Right renal pelvis (tissue), 4 donors: ENCODE data around the gene HGFAC. TPM values are rescaled to one million over a fixed set of nuclear protein-coding genes. Genes with fewer than 3 reads are reported as not detected.

Experiments used
- DNase-seq, 4 donors: peaks; one replicate each; pipeline ENCODE4 v3.0.0-alpha.2; 2013; ENCODE audit warnings: low read depth in 4 of 4, low spot score in 3 of 4, missing footprints in 1 of 4
- polyA plus RNA-seq, 4 donors: library from polyadenylated mRNA; unstranded; fragments of 120-200 nt; gene quantifications; one replicate each; pipeline ENCODE4 v1.2.1, GENCODE V29; 2013; ENCODE audit not compliant: insufficient read length in 4 of 4

The HGFAC gene
- polyA plus RNA-seq, 4 donors = 0.97 to 1.6 (median 1.3) TPM

GRCh38 chr4:3423406-3423805, 18.4 kb upstream of the HGFAC start:
- DNase-seq = no peak

DNA sequence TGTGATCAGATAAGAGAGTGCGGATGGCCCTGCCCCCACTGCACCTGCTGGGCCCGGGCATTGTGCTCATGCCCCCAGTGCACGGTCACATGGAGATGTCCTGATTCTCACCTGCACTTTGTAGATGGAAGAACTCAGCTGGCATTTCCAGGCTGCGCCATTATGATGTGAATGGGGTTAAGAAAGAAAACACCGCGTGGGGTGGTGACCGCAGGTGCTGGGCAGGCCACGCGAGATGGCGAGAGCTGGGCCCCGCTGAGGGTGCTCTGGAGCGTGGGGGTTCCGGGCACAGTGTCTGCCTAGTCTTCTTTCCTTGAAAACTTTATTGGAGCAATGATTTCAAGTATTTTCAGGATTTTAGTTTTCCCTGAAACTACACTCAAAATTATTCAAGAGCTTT, 17.8 kb upstream of the HGFAC start:
- no peak for DNase-seq

DNA sequence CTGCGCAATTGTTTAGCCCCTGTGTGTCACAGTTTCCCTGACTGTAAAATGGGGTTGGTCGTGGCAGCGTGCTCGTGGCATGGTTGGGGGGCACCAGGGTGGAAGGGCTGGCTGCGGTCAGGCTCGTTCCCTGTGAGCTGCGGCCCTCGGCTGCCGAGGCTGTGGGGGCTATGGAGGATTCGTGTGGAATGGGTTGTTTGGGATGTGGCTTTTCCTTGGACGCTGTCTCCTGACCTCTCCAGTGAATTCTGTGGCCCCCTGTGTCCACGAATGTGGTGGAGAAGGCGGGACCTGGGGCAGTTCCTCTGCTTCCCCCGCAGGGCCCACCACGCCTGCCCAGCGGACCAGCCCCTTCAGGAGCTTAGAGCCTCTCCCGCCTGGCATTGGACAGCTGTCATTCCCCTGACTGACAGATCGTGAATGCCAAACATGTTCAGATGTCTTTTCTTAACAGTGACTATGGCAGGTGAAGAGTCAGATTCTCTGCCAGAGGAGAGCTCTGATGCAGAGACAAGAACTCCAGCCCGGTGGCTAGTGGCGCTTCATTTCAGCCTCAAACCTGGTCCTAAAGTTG, 17.2 kb upstream of the HGFAC start:
- no peak for DNase-seq

DNA sequence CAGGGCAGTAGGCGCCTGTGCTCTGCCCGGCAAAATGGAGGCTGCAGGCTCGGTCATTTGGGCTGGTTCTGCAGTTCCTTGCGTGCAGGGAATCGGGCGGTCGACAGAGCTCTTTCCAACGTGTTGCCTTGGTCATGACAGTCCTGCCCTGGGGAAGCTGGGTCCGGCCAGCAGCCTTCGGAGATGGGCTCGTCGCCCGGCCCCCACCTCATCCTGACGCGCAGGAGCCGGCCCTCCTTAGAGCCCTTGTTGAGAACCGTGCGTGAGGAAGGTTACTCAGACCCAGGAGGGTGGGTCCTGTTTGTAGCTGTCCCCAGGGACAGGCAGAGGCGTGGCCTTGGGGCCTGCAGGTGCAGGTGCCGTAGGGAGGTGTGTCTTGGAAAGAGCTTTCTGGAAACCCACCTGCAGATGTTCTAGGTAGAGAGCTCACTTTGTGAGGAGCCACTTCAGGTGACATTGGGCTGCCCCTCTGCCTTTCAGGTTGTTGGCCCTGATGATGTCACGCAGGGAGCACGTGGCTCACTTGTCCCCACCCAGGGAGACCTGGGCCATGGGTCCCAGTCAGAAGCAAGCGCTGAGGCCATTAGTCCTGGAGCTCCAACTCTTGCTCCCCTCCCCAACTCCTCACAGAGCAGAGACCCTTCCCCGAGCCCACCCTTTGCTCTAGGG, 15.2 kb upstream of the HGFAC start:
- no peak for DNase-seq

DNA sequence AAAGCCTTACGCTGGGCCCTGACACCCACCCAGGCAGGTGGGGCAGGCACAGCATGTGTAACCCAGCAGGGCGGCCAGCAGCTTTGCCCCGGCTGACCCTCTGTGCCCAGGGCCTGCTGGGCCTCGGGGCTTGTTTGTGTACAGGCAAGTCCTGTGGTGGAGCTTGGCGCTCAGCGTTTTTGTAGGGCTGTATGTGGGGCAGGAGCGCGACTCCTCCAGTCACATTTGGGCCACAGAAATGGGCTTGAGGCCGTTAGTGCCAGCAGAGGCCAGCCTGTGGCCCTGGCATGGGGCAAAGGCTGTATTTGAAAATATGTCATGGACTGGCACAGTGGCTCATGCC, 14.7 kb upstream of the HGFAC start:
- DNase-seq = no peak

DNA sequence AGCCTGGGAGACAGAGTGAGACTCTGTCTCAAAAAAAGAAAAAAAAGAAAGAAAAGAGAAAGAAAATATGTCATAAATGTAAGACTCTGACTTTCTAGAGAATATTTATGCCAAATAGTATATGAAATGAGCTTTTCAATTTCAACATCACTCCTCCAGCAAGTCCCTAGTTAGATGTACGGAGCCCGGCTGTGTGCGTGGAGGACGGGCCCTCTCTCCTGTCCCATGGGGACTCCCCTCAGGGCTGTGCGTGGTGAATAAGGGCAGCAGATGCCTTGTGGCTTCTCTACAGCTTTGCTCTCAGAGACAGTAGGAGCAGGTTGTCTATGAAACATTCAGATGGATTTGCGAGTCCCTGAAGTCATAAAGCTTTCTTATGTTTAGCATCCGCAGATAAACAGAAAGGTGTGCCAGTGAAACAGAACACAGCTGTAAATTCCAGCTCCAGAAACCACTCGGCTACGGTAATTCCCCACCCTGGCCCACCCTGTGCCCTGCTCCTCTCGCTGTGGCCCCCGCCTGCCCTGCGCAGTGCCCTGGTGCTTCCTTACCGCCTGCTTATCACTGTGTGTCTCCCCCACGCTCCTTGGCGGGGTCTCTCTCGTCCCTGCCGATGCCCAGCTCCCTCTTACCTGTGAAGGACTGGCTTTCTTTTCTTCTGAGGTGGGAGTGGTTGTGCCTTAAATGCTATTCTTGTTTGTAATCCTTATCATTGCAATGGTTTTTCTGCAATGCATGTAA, 13.9 kb upstream of the HGFAC start:
- DNase-seq = no peak

- DNase-seq = no peak
These were observed 12.1 kb upstream of the HGFAC start for GRCh38 chr4:3429651-3430050.

DNA sequence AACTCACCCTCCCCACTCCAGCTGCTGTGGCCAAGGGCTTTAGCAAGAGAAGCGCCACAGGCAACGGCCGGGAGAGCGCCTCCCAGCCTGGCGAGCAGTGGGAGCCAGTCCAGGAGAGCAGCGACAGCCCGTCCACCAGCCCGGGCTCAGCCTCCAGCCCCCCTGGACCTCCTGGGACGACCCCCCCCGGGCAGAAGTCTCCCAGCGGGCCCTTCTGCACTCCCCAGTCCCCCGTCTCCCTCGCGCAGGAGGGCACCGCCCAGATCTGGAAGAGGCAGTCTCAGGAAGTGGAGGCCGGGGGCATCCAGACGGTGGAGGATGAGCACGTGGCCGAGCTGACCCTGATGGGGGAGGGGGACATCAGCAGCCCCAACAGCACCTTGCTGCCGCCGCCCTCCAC, 11.2 kb upstream of the HGFAC start:
- no peak for DNase-seq

GRCh38 chr4:3431446-3431993, 10.2 kb upstream of the HGFAC start:
- no peak for DNase-seq

- no peak for DNase-seq
These were observed 9.4 kb upstream of the HGFAC start for GRCh38 chr4:3432381-3432790.

DNA sequence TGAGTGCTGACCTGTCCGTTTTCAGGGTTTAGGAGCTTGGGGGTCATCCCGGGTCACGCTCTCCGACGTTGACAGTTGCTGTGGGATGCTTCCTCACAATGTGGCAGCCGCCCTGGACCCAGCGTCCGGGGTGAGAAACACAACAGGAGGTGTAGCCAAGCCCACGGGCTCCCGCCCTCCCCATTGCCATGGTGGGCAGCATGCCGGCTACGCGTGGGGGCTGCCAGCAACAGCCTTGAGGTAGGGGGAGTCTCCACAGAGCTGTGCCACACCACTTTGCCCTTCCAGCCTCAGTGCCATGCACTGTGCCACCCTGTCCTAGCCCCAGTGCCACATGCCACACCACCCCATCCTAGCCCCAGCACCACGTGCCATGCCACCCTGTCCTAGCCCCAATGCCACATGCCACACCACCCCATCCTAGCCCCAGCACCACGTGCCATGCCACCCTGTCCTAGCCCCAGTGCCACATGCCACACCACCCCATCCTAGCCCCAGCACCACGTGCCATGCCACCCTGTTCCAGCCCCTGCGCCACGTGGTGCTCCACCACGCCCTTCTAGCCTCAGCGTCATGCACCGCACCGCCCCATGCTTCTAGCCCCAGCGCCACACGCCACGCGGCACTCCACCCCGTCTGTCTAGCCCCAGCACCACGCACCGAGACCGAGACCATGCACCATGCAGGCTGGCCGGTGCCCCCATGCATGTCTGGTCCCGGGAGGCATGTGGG, 8.5 kb upstream of the HGFAC start:
- no peak for DNase-seq

DNA sequence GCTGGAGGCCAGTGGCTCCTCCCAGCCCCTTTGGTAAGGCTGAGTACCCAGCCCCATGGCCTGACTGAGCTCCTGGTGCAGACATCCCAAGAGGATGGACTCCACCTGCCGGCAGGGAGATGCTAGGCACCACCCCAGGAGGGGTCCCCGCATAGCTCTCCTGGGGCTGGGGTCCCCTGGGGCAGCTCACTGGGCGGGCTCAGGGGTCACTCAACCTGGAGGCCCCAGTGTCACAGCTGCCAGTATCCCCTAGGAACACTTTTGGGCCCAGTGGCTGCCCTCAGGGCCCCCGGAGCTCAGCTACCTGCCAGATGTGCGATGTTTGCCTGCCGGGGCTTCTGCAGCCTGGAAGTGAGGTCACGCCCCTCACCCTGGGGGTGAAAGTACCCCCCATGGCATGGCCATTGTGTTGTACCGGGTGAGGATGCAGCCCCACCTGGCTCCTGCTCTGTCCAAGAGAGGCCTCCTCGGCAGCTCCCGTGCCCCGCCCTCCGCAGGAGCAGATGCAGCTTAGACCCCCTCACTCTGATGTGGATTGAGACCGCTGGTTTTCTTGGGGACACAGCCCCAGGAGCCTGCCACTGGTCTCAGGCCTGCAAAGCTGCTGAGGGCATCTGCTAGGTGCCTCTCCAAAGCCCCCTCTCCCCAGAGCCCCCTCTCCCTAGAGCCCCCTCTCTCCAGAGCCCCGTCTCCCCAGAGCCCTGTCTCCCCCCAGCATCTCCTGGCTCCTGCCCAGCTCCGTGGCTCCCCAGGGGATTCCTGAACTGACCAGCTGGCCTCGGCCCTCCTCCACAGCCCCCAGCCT, 6.7 kb upstream of the HGFAC start:
- no peak for DNase-seq

GRCh38 chr4:3435686-3435956, 6.1 kb upstream of the HGFAC start:
- no peak for DNase-seq

DNA sequence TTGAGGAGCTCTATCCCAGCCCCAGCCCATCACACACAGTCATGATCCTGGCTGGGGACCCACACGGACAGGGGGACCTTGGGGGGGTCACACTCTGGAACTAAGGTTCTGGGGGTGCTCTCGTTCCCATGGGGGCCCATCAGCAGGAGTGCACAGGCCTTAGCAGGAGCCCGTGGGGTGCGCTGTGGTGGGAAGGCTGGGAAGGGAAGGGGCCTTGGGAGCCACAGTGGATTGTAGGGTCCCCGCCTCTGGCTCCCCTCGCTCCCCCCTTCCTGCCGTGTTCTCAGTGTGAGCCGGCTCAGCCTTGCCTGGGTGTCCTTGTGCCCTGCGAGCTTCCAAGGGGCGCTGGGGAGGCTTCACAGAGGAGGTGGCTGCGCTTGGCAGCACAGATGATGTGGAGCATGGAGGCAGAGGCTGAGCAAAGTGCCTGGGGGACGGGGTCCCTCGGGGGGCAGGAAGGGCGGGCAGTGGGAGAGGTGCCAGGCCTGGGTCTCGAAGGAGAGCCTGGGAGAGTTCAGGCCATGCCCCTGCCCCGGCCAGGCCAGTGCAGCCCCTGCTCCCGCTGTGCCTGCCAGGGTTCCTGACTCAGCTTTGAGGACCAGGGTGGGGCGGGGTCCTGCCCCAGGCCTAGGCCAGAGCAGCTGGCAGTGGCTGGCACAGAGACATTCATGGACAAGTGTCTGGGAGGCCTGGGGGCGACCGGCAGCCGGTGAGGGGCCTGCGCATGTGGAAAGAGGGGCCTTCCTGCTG, 5.5 kb upstream of the HGFAC start:
- DNase-seq = no peak

GRCh38 chr4:3436798-3437581, 4.8 kb upstream of the HGFAC start:
- no peak for DNase-seq

DNA sequence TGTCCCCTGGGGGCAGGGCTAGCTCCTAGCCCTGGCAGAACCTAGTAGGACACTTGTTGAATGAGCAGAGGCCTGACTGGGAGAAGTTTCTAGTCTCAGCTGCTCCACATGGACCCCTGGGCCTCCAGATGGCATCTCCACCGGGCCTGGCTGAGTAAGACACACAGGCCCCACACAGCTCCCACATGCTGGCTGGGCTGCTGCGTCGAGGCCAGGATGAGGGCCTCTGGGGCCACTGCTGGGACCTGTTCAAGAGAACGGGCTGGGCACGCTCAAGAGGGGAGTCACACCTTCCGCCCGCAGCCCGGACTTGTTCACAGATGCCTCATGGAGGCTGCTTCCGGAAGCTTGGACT, 4.2 kb upstream of the HGFAC start:
- no peak for DNase-seq

DNA sequence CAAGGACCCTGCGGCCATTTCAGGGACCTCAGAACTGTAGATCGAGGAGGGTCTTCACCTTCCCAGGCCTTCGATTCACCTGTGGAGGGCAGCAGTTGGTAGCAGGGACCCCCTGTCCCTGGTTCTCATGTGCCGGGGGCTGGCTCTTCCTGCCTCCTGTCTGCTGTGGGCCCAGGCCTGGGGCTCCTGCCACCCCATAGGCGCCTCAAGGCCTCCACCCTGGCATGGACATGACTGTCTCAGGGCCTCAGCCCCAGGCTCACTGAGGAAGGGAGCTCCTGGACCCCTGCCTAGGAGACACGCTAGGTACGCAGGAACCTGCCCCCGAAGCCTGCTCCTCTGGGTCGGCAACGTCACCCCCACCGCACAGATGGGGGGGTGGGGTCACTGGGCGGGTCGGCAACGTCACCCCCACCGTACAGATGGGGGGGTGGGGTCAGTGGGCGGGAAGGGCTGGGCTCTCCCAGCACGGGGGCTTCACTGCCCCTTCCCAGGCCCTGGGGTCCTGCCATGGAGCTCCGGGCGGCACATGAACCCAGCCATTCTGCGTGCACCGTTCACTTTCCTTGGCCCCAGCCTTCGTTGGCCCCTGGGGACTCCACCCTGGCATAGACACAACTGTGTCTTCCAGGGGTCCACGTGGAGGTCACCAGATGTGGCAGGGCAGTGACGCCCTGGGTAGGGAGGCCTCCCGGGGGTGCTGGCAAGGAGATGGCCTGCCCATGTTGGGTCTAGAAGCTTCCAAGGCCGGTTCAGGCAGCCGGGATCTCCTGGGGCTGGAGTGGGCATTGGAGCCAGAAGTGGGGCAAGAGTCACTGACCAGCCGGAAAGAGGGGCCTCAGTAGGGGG, 3.5 kb upstream of the HGFAC start:
- DNase-seq = no peak

- no peak for DNase-seq
These were observed 3.0 kb upstream of the HGFAC start for GRCh38 chr4:3438847-3439180.

- no peak for DNase-seq
These were observed 2.4 kb upstream of the HGFAC start for GRCh38 chr4:3439391-3439790.
